IMR-90 (cell line): ENCODE measurements around the gene CENPV. TPM values are rescaled to one million over a fixed set of nuclear protein-coding genes. Genes with fewer than 3 reads are reported as not detected.

ENCODE experiments used
- ATAC-seq: fragments of 200-7000 bp; cut with Tn5 transposase; 2 replicates; pipeline ENCODE4 v1.9.1; 2020; ENCODE audit warnings: low read depth, mild to moderate bottlenecking, moderate library complexity
- BruUV-seq: library from RNA; stranded (reverse); fragments of 400-500 nt; replicated peaks from 2 replicates; lab custom pipeline; 2021; lab: Mats Ljungman, UMichigan
- CTCF ChIA-PET: fragments of 300-600 bp; formaldehyde crosslinking; extraction: SDS; loops from one replicate; lab custom pipeline; 2021; ENCODE audit warnings: antibody characterized with exemption; lab: Yijun Ruan, JAX
- POLR2A ChIA-PET: fragments of 300-600 bp; sonication (Branson Sonifier 250); formaldehyde crosslinking; loops from one replicate; lab custom pipeline; 2022; ENCODE audit warnings: antibody characterized with exemption; ENCODE audit not compliant: unreplicated experiment; lab: Charles Lee
- DNase-seq: peaks from one replicate; pipeline ENCODE4 v3.0.0; 2013
- H2AFZ ChIP-seq: replicated peaks from 2 replicates; pipeline ENCODE3; 2013; ENCODE audit warnings: low read length, mild to moderate bottlenecking; ENCODE audit not compliant: poor library complexity
- H2AK5ac ChIP-seq: 2 replicates; pipeline ENCODE4 v1.6.1; 2013; ENCODE audit warnings: low read depth, low read length, inconsistent platforms
- H2AK9ac ChIP-seq: replicated peaks from 2 replicates; pipeline ENCODE3; 2013; ENCODE audit warnings: mild to moderate bottlenecking, low read depth, low read length, moderate library complexity; ENCODE audit not compliant: poor library complexity
- H2BK120ac ChIP-seq: 2 replicates; pipeline ENCODE4 v1.6.1; 2013; ENCODE audit warnings: low read depth, low read length, inconsistent platforms
- H2BK15ac ChIP-seq: 3 replicates; pipeline ENCODE4 v1.6.1; 2013; ENCODE audit warnings: low read depth, low read length, inconsistent platforms
- H2BK20ac ChIP-seq: 2 replicates; pipeline ENCODE4 v1.6.1; 2013; ENCODE audit warnings: low read depth, mild to moderate bottlenecking, inconsistent platforms, low read length, moderate library complexity
- H2BK5ac ChIP-seq: 2 replicates; pipeline ENCODE4 v1.6.1; 2013; ENCODE audit warnings: mild to moderate bottlenecking, low read depth, low read length, inconsistent platforms; ENCODE audit not compliant: poor library complexity, severe bottlenecking
- H3K14ac ChIP-seq: replicated peaks from 2 replicates; pipeline ENCODE4 v1.6.1; 2013; ENCODE audit warnings: low read depth, low read length, inconsistent platforms
- H3K18ac ChIP-seq: 2 replicates; pipeline ENCODE4 v1.6.1; 2013; ENCODE audit warnings: low read depth, low read length, control low read depth
- H3K23ac ChIP-seq: 2 replicates; pipeline ENCODE4 v1.6.1; 2013; ENCODE audit warnings: low read depth, low read length, inconsistent platforms
- H3K27ac ChIP-seq: 2 replicates; pipeline ENCODE4 v1.5.1; 2013; ENCODE audit warnings: mild to moderate bottlenecking, control low read depth, low read length; ENCODE audit not compliant: insufficient read depth
- H3K27me3 ChIP-seq: 2 replicates; pipeline ENCODE4 v1.6.1; 2013; ENCODE audit warnings: low read length; ENCODE audit not compliant: control insufficient read depth, insufficient read depth
- H3K36me3 ChIP-seq: 2 replicates; pipeline ENCODE4 v1.6.1; 2013; ENCODE audit warnings: low read length, mixed read lengths; ENCODE audit not compliant: control insufficient read depth, insufficient read depth
- H3K4ac ChIP-seq: 2 replicates; pipeline ENCODE4 v1.6.1; 2013; ENCODE audit warnings: low read depth, low read length, inconsistent platforms
- H3K4me1 ChIP-seq: 2 replicates; pipeline ENCODE4 v1.6.1; 2013; ENCODE audit warnings: low read length, mixed read lengths; ENCODE audit not compliant: control insufficient read depth, insufficient read depth
- H3K4me2 ChIP-seq: 2 replicates; pipeline ENCODE4 v1.6.1; 2013; ENCODE audit warnings: low read depth, mild to moderate bottlenecking, control low read depth, low read length, moderate library complexity
- H3K4me3 ChIP-seq: 2 replicates; pipeline ENCODE4 v1.5.1; 2013; ENCODE audit warnings: low read depth, mild to moderate bottlenecking, control low read depth, low read length, moderate library complexity; ENCODE audit not compliant: insufficient read depth
- H3K56ac ChIP-seq: 2 replicates; pipeline ENCODE4 v1.6.1; 2013; ENCODE audit warnings: low read length, inconsistent platforms; ENCODE audit not compliant: insufficient read depth; ENCODE audit errors: extremely low read depth
- H3K79me1 ChIP-seq, 2 experiments: 2 replicates each; pipeline ENCODE4 v1.6.1; 2013; ENCODE audit warnings: low read length in 2 of 2, inconsistent platforms in 1 of 2, low read depth in 1 of 2
- H3K9ac ChIP-seq: 2 replicates; pipeline ENCODE4 v1.6.1; 2013; ENCODE audit warnings: low read depth, low read length, control low read depth
- H3K9me1 ChIP-seq: 2 replicates; pipeline ENCODE4 v1.6.1; 2013; ENCODE audit warnings: low read length, inconsistent platforms; ENCODE audit not compliant: insufficient read depth
- H3K9me3 ChIP-seq: 2 replicates; pipeline ENCODE4 v1.6.1; 2013; ENCODE audit warnings: low read length; ENCODE audit not compliant: control insufficient read depth, insufficient read depth
- H4K20me1 ChIP-seq: 2 replicates; pipeline ENCODE4 v1.6.1; 2013; ENCODE audit warnings: low read length, inconsistent platforms; ENCODE audit not compliant: insufficient read depth
- H4K5ac ChIP-seq: 2 replicates; pipeline ENCODE4 v1.6.1; 2013; ENCODE audit warnings: mild to moderate bottlenecking, low read depth, low read length, control low read depth
- H4K8ac ChIP-seq, 2 experiments: 2 replicates each; pipeline ENCODE4 v1.6.1; 2013; ENCODE audit warnings: low read depth in 2 of 2, low read length in 2 of 2, control low read depth in 1 of 2, inconsistent platforms in 1 of 2
- H4K91ac ChIP-seq: 2 replicates; pipeline ENCODE4 v1.6.1; 2013; ENCODE audit warnings: low read depth, low read length, inconsistent platforms; ENCODE audit not compliant: insufficient read depth
- BHLHE40 ChIP-seq: fragments of 150-350 bp; IDR thresholded peaks from 2 replicates; pipeline ENCODE4 v1.6.1; 2016; ENCODE audit warnings: mild to moderate bottlenecking, low read depth, low read length
- CEBPB ChIP-seq: IDR thresholded peaks from 2 replicates; pipeline ENCODE4 v1.6.1; 2012; ENCODE audit warnings: low read depth, low read length, improper control_type of control experiment
- FOS ChIP-seq: fragments of 150-350 bp; IDR thresholded peaks from 2 replicates; pipeline ENCODE4 v1.6.1; 2016; ENCODE audit warnings: low read depth, low read length
- MAFK ChIP-seq: IDR thresholded peaks from 2 replicates; pipeline ENCODE4 v1.6.1; 2012; ENCODE audit warnings: low read depth, low read length, improper control_type of control experiment
- dilution Hi-C: fragments of 300-500 bp; cut with HindIII; formaldehyde crosslinking; loops from one replicate; pipeline ENCODE4 v1.14.3; 2018; ENCODE audit warnings: low sequenced_read_pairs; ENCODE audit not compliant: unreplicated experiment
- in situ Hi-C: fragments of 300-500 bp; cut with MboI; formaldehyde crosslinking; loops from 3 replicates; pipeline ENCODE4 v1.14.3; 2019; ENCODE audit warnings: low sequenced_read_pairs, inconsistent platforms, mixed read lengths
- intact Hi-C: fragments of 100-400 bp; cut with micrococcal nuclease; formaldehyde crosslinking; loops from 2 replicates; pipeline ENCODE4 v1.10.0; 2022
- polyA plus RNA-seq, 3 experiments: library from polyadenylated mRNA; depleted of rRNA; stranded (reverse); fragments of >200 nt; gene quantifications; 2 replicates each; pipeline ENCODE4 v1.2.3, GENCODE V29; 2012; ENCODE audit warnings: low replicate concordance in 1 of 3
- total RNA-seq: library from RNA; depleted of rRNA; stranded (reverse); fragments of >200 nt; gene quantifications from 2 replicates; pipeline ENCODE4 v1.2.3, GENCODE V29; 2012
- TF ChIP-seq, protein P1 (sequence below): conservative IDR thresholded peaks from 2 replicates; pipeline ENCODE4 v1.5.1; 2012; ENCODE audit warnings: mild to moderate bottlenecking, low read depth, low read length, improper control_type of control experiment
- TF ChIP-seq, protein P2 (sequence below): fragments of 150-350 bp; IDR thresholded peaks from 2 replicates; pipeline ENCODE4 v1.6.1; 2016; ENCODE audit warnings: low read depth, mild to moderate bottlenecking, low read length, moderate library complexity, borderline replicate concordance

The CENPV gene
- total and polyA plus RNA-seq, 2 of the 4 experiments (the other 2 are of a cell fraction): 35.3 to 49.8 TPM

DNA sequence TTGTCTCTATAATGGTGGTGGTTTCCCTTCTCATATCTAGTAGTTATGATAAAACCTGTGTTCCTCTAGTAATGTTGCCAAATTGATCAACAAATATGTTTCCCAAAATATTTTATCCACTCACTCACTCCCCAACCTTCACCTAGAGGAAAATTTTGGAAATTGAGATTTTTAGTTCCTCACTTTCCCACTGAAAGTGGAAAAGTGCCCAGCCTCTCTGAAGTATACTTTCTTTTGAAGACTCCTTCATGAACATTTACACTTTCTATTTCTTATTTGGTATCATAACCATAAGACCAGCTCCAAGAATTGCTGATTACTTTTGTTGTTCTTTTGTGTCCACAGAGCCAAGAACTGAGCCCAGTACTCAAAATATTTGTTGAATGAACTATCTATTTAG, 5.1 kb upstream of the CENPV start:
- Histone ChIP-seq H2AFZ (no peak overlapping the region), H3K27me3 (no peaks in the 10 kb centered on the region), H3K9me3 (no peaks in the 10 kb centered on the region), H3K14ac (no peak overlapping the region), H2BK5ac (no peak overlapping the region), H2BK20ac (no peak overlapping the region), H3K9me1 (peaks cover 3% of the 10 kb centered on the region; the same call in 1 of the 2 replicates), H3K4me1 (0 out of 2 replicates have a peak, but pooled peaks cover 2% of the 10 kb centered on the region), H4K8ac (no peak overlapping the region), H2BK120ac (no peak overlapping the region), H3K36me3 (no peaks in the 10 kb centered on the region), H2BK15ac (no peak overlapping the region), H3K4ac (no peak overlapping the region), H3K23ac (no peak overlapping the region), H4K91ac (no peak overlapping the region), H3K18ac (no peak overlapping the region), H3K56ac (no peak overlapping the region), H3K9ac (no peak overlapping the region), H2AK9ac (no peak overlapping the region), H3K4me2 (no peak overlapping the region), H3K79me1 (peaks cover 0 to 5% of the 10 kb centered on the region in 2 experiments; a peak in 1 of 4 replicates), H4K5ac (no peak overlapping the region), H4K20me1 (no peaks in the 10 kb centered on the region), H2AK5ac (no peak overlapping the region), H3K27ac (no peak overlapping the region), H3K4me3 (no peak overlapping the region)
- CTCF ChIA-PET: interaction anchor here (0.6 kb wide), 1 partner anchor 53 kb away, joined by 4 read pairs; no protein-coding TSS in a partner anchor
- ATAC-seq: no peak
- no TSS peak for BruUV-seq
- DNase-seq: no peak
- dilution Hi-C loops (no loop called here), in situ Hi-C loops (no loop called here), intact Hi-C loops (no loop called here)
- POLR2A ChIA-PET: no interaction called here
- no peak for TF ChIP-seq CEBPB
- TF ChIP-seq, protein P1, sequence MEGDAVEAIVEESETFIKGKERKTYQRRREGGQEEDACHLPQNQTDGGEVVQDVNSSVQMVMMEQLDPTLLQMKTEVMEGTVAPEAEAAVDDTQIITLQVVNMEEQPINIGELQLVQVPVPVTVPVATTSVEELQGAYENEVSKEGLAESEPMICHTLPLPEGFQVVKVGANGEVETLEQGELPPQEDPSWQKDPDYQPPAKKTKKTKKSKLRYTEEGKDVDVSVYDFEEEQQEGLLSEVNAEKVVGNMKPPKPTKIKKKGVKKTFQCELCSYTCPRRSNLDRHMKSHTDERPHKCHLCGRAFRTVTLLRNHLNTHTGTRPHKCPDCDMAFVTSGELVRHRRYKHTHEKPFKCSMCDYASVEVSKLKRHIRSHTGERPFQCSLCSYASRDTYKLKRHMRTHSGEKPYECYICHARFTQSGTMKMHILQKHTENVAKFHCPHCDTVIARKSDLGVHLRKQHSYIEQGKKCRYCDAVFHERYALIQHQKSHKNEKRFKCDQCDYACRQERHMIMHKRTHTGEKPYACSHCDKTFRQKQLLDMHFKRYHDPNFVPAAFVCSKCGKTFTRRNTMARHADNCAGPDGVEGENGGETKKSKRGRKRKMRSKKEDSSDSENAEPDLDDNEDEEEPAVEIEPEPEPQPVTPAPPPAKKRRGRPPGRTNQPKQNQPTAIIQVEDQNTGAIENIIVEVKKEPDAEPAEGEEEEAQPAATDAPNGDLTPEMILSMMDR: no peak
- no peak for TF ChIP-seq FOS
- TF ChIP-seq MAFK: no peak
- TF ChIP-seq BHLHE40: no peak
- TF ChIP-seq, protein P2, sequence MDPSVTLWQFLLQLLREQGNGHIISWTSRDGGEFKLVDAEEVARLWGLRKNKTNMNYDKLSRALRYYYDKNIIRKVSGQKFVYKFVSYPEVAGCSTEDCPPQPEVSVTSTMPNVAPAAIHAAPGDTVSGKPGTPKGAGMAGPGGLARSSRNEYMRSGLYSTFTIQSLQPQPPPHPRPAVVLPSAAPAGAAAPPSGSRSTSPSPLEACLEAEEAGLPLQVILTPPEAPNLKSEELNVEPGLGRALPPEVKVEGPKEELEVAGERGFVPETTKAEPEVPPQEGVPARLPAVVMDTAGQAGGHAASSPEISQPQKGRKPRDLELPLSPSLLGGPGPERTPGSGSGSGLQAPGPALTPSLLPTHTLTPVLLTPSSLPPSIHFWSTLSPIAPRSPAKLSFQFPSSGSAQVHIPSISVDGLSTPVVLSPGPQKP: no peak
